GM10248 (cell line): ENCODE measurements around the gene C19orf33.

Experiments used
- CTCF ChIA-PET: fragments of 300-600 bp; sonication (Branson Sonifier 250); formaldehyde crosslinking; extraction: SDS; loops from one replicate; lab custom pipeline; 2021; ENCODE audit warnings: antibody characterized with exemption; lab: Yijun Ruan, JAX
- POLR2A ChIA-PET: fragments of 350-650 bp; sonication (Branson Sonifier 250); formaldehyde crosslinking; extraction: SDS; loops from one replicate; lab custom pipeline; 2020; ENCODE audit warnings: antibody characterized with exemption; lab: Yijun Ruan, JAX
- DNase-seq: peaks from one replicate; pipeline ENCODE4 v3.0.0; 2012; ENCODE audit errors: extremely low spot score
- TF ChIP-seq, protein P1 (sequence below): IDR thresholded peaks from 2 replicates; pipeline ENCODE4 v1.5.1; 2012; ENCODE audit warnings: mild to moderate bottlenecking, low read depth; ENCODE audit errors: extremely low read depth, missing control alignments, control extremely low read depth

Gene C19orf33

DNA sequence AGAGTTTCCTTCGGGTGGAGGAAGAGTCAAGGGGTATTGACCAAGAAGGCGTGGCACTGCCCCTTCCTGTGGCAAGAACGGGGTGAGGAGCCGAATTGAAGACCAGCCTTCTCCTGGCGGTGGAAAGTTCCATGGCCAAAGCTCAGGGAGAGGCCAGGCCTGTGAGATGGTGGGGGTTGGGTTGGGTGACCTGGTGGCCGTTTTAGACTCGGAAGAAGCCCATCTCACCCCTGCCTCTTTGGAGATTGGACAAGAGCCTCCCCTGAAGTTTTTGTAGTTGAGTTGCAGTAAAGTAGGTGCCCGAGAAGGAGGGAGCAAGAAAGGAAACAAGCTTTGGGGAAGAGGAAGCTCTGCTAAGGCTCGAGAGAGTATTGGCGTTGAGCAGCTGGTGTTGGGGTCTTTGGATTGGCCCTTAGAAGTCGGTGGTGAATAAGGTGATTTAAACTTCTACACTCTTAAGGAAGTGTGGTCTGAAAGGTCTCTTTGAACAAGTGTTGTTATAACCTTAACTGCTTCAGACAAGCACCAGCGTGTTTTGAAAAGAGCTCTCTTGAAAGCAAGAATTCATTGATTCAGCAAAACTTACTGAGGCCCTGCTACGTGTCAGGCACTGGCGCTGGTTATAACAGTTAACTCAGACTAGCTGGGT is 38.7 kb upstream of the C19orf33 start:
- TF ChIP-seq, protein P1, sequence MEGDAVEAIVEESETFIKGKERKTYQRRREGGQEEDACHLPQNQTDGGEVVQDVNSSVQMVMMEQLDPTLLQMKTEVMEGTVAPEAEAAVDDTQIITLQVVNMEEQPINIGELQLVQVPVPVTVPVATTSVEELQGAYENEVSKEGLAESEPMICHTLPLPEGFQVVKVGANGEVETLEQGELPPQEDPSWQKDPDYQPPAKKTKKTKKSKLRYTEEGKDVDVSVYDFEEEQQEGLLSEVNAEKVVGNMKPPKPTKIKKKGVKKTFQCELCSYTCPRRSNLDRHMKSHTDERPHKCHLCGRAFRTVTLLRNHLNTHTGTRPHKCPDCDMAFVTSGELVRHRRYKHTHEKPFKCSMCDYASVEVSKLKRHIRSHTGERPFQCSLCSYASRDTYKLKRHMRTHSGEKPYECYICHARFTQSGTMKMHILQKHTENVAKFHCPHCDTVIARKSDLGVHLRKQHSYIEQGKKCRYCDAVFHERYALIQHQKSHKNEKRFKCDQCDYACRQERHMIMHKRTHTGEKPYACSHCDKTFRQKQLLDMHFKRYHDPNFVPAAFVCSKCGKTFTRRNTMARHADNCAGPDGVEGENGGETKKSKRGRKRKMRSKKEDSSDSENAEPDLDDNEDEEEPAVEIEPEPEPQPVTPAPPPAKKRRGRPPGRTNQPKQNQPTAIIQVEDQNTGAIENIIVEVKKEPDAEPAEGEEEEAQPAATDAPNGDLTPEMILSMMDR = no peak
- ChIA-PET CTCF (interaction anchor here (1.0 to 3.6 kb wide), 10 partner anchors 10 to 363 kb away, joined by 3 to 16 read pairs (median 4); partner anchors contain the start of gene CATSPERG), POLR2A (no interaction called here)
- no peak for DNase-seq

DNA sequence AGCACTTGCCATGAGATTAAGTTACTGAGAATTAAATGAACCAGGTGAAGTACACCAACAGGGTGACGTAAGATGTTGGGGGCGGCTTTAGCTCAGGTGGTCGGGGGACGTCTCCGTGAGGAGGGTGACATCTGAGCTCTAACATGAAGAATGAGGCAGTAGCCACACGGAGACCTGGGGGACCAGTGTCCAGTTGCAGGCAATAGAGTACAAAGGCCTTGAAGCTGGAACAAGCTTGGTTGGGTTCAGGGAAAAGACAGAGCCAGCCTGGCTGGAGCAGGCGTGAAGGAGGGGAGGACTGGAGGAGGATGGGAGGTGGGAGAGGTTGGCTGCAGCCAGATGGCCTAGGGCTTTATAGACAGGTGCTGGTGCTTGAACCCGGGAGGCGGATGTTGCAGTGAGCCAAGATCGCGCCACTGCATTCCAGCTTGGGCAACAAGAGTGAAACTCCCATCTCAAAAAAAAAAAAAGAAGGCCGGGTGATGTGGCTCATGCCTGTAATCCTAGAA is 38.1 kb upstream of the C19orf33 start:
- DNase-seq = no peak
- ChIA-PET CTCF (interaction anchor here (1.0 to 3.6 kb wide), 10 partner anchors 10 to 364 kb away, joined by 3 to 16 read pairs (median 4); partner anchors contain the start of gene CATSPERG), POLR2A (no interaction called here)
- TF ChIP-seq, protein P1 = no peak

DNA sequence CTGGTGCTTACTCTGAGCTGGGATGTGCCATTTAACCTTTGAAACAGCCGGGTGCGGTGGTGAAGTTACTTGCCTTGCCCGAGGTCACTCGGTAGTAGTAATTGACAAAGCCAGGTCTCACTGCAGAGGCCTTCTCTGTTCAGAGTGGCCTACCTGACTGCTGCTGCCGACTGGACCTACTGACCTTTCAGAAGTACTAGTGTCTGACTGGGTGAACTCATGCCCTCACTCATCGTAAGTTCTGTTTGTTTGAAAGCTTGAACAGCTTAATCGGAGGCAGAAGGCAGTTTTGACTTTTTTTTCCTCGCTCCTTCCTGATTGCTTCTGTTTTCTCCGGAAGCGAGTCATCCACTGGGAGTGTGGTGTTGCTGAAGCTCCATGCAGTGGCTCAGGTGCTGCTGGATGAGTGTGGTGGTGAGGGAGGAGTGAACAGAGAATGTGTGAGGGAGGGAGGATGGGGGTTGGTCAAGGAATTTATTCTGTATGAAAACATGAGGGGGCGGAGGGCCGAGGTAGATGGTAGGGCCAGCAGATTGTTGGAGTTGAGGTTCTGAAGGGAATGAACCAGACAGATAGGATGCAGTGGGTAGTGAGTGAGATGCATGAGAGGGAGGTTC is 37.0 kb upstream of the C19orf33 start:
- DNase-seq = no peak
- POLR2A ChIA-PET = no interaction called here
- CTCF ChIA-PET = interaction anchor here (1.5 to 3.6 kb wide), 3 partner anchors 14 to 23 kb away, joined by 4 to 16 read pairs (median 9); no protein-coding TSS in a partner anchor
- TF ChIP-seq, protein P1 = no peak

DNA sequence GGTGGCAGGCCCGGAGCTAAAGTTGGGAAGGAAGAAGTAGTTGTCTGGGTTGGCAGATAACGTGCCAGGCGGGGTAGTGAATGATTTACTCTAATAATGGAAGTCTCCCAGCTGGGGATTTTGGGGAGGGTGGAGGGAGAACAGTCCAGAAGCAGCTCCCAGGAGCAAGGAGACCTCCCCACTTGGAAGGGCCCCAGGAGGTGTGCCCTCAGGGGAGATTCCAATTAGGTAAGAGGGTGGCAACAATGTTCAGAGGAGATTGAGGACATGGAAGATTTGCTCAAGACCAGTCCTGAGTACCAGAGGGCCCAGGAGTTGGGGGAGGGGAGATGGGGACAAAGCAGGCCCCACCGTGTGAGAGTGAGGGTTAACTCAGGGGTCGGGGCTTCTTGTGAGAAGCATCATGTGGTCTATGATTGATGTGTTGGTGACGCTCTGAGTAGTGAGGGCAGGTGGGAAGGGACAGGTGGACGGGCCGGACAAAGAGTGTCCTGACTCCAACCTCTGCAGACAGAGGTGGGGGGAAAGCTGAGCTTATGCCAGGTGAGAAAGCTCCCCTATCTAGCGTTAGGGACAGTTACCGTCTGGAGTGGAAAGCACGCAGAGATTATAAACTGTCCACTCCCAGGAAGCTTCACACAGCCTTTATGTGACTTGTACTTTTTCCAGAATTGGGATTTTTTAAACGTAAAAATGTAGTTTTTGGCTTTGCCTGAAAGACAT is 36.1 kb upstream of the C19orf33 start:
- TF ChIP-seq, protein P1 = no peak
- no peak for DNase-seq
- ChIA-PET POLR2A (no interaction called here), CTCF (interaction anchor here (1.0 to 3.6 kb wide), 2 partner anchors 24 to 31 kb away, joined by 3 to 16 read pairs; no protein-coding TSS in a partner anchor)

DNA sequence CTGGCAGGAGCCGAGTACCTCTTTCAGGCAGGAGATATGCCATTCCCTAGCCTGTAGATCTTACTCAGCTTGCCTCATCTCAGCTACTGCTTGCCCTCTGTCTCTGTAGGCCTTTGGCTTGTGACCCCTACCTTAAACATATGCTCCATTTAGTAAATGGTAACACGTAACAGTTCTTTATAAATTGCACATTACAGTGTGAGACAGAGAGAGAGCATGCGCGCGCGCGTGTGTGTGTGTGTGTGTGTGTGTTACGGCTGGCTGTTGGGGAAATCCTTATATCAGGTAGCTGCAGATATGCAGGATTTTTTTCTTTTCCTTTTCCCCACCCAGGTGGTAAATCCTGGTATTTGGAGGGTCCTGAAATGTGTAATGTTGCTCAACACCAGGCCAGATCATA is 35.5 kb upstream of the C19orf33 start:
- TF ChIP-seq, protein P1 = no peak
- ChIA-PET POLR2A (interaction anchor here (0.7 kb wide), 1 partner anchor 449 kb away, joined by 9 read pairs; no protein-coding TSS in a partner anchor), CTCF (interaction anchor here (1.0 to 3.6 kb wide), 2 partner anchors 25 to 30 kb away, joined by 3 to 16 read pairs; no protein-coding TSS in a partner anchor)
- no peak for DNase-seq
